GF-D8 (cell line): Measurements from ENCODE around the gene MANEA.

Experiments
- DNase-seq: peaks from one replicate; lab custom pipeline; 2025; lab: John Stamatoyannopoulos, UW

MANEA gene

GRCh38 chr6:95589067-95589466 lies 11.7 kb downstream of the MANEA start:
- no peak for DNase-seq

GRCh38 chr6:95589826-95590570 lies 12.7 kb downstream of the MANEA start:
- DNase-seq: no peak

- DNase-seq: no peak
Observed at GRCh38 chr6:95593025-95593424, 15.7 kb downstream of the MANEA start.

- no peak for DNase-seq
Observed at GRCh38 chr6:95596021-95596420, 18.7 kb downstream of the MANEA start.

GRCh38 chr6:95599706-95600105 lies 22.4 kb downstream of the MANEA start:
- DNase-seq: no peak

GRCh38 chr6:95601133-95601532 lies 23.8 kb downstream of the MANEA start:
- DNase-seq: no peak

GRCh38 chr6:95614094-95614493 lies 36.8 kb downstream of the MANEA start:
- no peak for DNase-seq

- no peak for DNase-seq
Observed at GRCh38 chr6:95629551-95629950, 52.2 kb downstream of the MANEA start.

GRCh38 chr6:95636552-95637431 lies 59.5 kb downstream of the MANEA start:
- DNase-seq: no peak

- DNase-seq: no peak
Observed at GRCh38 chr6:95648636-95649035, 71.3 kb downstream of the MANEA start.

- DNase-seq: no peak
Observed at GRCh38 chr6:95649451-95649850, 72.1 kb downstream of the MANEA start.

GRCh38 chr6:95654176-95654575 lies 76.8 kb downstream of the MANEA start:
- no peak for DNase-seq

- DNase-seq: no peak
Observed at GRCh38 chr6:95658886-95659285, 81.6 kb downstream of the MANEA start.
